DOHH2 (cell line): ENCODE measurements around the gene PEG3.

ENCODE experiments used
- H3F3A ChIP-seq: fragments of 200-600 bp; sonication (generic), shearing (Covaris generic); 2 replicates; pipeline ENCODE4 v1.6.0; 2016; ENCODE audit warnings: antibody characterized with exemption, mild to moderate bottlenecking; ENCODE audit not compliant: control insufficient read depth, insufficient read depth
- H3K27ac ChIP-seq: fragments of 200-600 bp; sonication (generic); 2 replicates; pipeline ENCODE4 v1.5.1; 2014; ENCODE audit warnings: low read depth, mild to moderate bottlenecking, low read length, moderate library complexity
- H3K27me3 ChIP-seq: fragments of 200-600 bp; sonication (generic); 2 replicates; pipeline ENCODE4 v1.6.1; 2014; ENCODE audit warnings: mild to moderate bottlenecking, low read length, mixed read lengths; ENCODE audit not compliant: control insufficient read depth
- H3K36me3 ChIP-seq: fragments of 200-600 bp; sonication (generic); 2 replicates; pipeline ENCODE4 v1.6.1; 2014; ENCODE audit warnings: mild to moderate bottlenecking, low read length, moderate library complexity, mixed read lengths; ENCODE audit not compliant: control insufficient read depth
- H3K4me1 ChIP-seq: fragments of 200-600 bp; sonication (generic); 2 replicates; pipeline ENCODE4 v1.6.1; 2014; ENCODE audit warnings: mild to moderate bottlenecking, low read length, mixed read lengths; ENCODE audit not compliant: control insufficient read depth
- H3K4me2 ChIP-seq: fragments of 200-600 bp; sonication (generic); 2 replicates; pipeline ENCODE4 v1.6.0; 2014; ENCODE audit warnings: mild to moderate bottlenecking, low read length, moderate library complexity
- H3K4me3 ChIP-seq: fragments of 200-600 bp; sonication (generic); 2 replicates; pipeline ENCODE4 v1.5.1; 2014; ENCODE audit warnings: mild to moderate bottlenecking, low read length, mixed read lengths
- H3K79me2 ChIP-seq: fragments of 200-600 bp; sonication (generic); 2 replicates; pipeline ENCODE4 v1.6.1; 2014; ENCODE audit warnings: mild to moderate bottlenecking, low read length, mixed read lengths; ENCODE audit not compliant: control insufficient read depth
- H3K9me2 ChIP-seq: fragments of 200-600 bp; sonication (generic); replicated peaks from 2 replicates; pipeline ENCODE4 v1.6.1; 2014; ENCODE audit warnings: mild to moderate bottlenecking, low read length, mixed read lengths; ENCODE audit not compliant: control insufficient read depth
- H3K9me3 ChIP-seq: fragments of 200-600 bp; sonication (generic); 2 replicates; pipeline ENCODE4 v1.6.1; 2014; ENCODE audit warnings: antibody characterized with exemption, low read length, mixed read lengths; ENCODE audit not compliant: control insufficient read depth, insufficient read depth
- H4K20me1 ChIP-seq: fragments of 200-600 bp; sonication (generic); 2 replicates; pipeline ENCODE4 v1.6.0; 2014; ENCODE audit warnings: low read depth, mild to moderate bottlenecking, antibody characterized with exemption, low read length, moderate library complexity; ENCODE audit not compliant: control insufficient read depth, insufficient read depth
- CTCF ChIP-seq: fragments of 200-600 bp; sonication (generic); IDR thresholded peaks from one replicate; pipeline ENCODE4 v1.5.1; 2014; ENCODE audit warnings: antibody characterized with exemption, mild to moderate bottlenecking, low read depth, low read length; ENCODE audit not compliant: poor library complexity, severe bottlenecking
- EZH2phosphoT487 ChIP-seq: fragments of 200-600 bp; sonication (generic); IDR thresholded peaks from 2 replicates; pipeline ENCODE4 v1.6.1; 2017; ENCODE audit warnings: borderline replicate concordance, mild to moderate bottlenecking, antibody characterized with exemption, low read length, moderate library complexity, mixed read lengths

Gene PEG3

GRCh38 chr19:56821209-56821608 is 19.3 kb downstream of the PEG3 start:
- no peaks in the 10 kb centered on the region for H3K27me3 ChIP-seq
- H3K4me2 ChIP-seq = no peak overlapping the region
- H3F3A ChIP-seq = no peaks in the 10 kb centered on the region
- H3K79me2 ChIP-seq = no peaks in the 10 kb centered on the region
- no peaks in the 10 kb centered on the region for H4K20me1 ChIP-seq
- no peaks in the 10 kb centered on the region for H3K4me1 ChIP-seq
- H3K36me3 ChIP-seq = no peaks in the 10 kb centered on the region
- H3K9me2 ChIP-seq = no peaks in the 10 kb centered on the region
- no peak overlapping the region for H3K27ac ChIP-seq
- TF ChIP-seq CTCF (no peak), EZH2phosphoT487 (no peak)
- H3K9me3 ChIP-seq = peaks cover 12% of the 10 kb centered on the region; the same call in 1 of the 2 replicates
- H3K4me3 ChIP-seq = no peak overlapping the region

- Histone ChIP-seq H4K20me1 (no peaks in the 10 kb centered on the region), H3K9me2 (no peaks in the 10 kb centered on the region), H3K36me3 (no peaks in the 10 kb centered on the region), H3F3A (no peaks in the 10 kb centered on the region), H3K9me3 (peaks cover 21% of the 10 kb centered on the region; the same call in 1 of the 2 replicates), H3K79me2 (no peaks in the 10 kb centered on the region), H3K27ac (no peak overlapping the region), H3K4me3 (no peak overlapping the region), H3K4me1 (no peaks in the 10 kb centered on the region), H3K4me2 (no peak overlapping the region), H3K27me3 (no peaks in the 10 kb centered on the region)
- TF ChIP-seq EZH2phosphoT487 = no peak
These were observed 21.4 kb downstream of the PEG3 start for GRCh38 chr19:56819166-56819565.

- no peaks in the 10 kb centered on the region for H3K79me2 ChIP-seq
- H3K27me3 ChIP-seq = no peaks in the 10 kb centered on the region
- H3K9me3 ChIP-seq = peaks cover 15% of the 10 kb centered on the region; the same call in 1 of the 2 replicates
- no peaks in the 10 kb centered on the region for H3K9me2 ChIP-seq
- no peaks in the 10 kb centered on the region for H3K36me3 ChIP-seq
- H3K4me3 ChIP-seq = no peak overlapping the region
- no peaks in the 10 kb centered on the region for H3K4me1 ChIP-seq
- no peak overlapping the region for H3K4me2 ChIP-seq
- TF ChIP-seq EZH2phosphoT487 (no peak), CTCF (no peak)
- no peak overlapping the region for H3K27ac ChIP-seq
- no peaks in the 10 kb centered on the region for H4K20me1 ChIP-seq
- no peaks in the 10 kb centered on the region for H3F3A ChIP-seq
These were observed 25.9 kb downstream of the PEG3 start for GRCh38 chr19:56814656-56815055.

GRCh38 chr19:56813531-56813930 is 27.0 kb downstream of the PEG3 start:
- H3K79me2 ChIP-seq = no peaks in the 10 kb centered on the region
- TF ChIP-seq EZH2phosphoT487 (no peak), CTCF (no peak)
- no peaks in the 10 kb centered on the region for H3K27me3 ChIP-seq
- no peak overlapping the region for H3K4me3 ChIP-seq
- H3F3A ChIP-seq = no peaks in the 10 kb centered on the region
- H3K27ac ChIP-seq = no peak overlapping the region
- peaks cover 15% of the 10 kb centered on the region; the same call in 1 of the 2 replicates for H3K9me3 ChIP-seq
- no peaks in the 10 kb centered on the region for H4K20me1 ChIP-seq
- no peak overlapping the region for H3K4me2 ChIP-seq
- no peaks in the 10 kb centered on the region for H3K4me1 ChIP-seq
- no peaks in the 10 kb centered on the region for H3K9me2 ChIP-seq
- H3K36me3 ChIP-seq = no peaks in the 10 kb centered on the region
